GM18499 (cell line): Measurements from ENCODE around the gene IMMP2L.
A peak's percentile ranks its signal among the peaks of the same experiment; 100 is the strongest.

Source experiments
- ATAC-seq: cut with Tn5 transposase; IDR thresholded peaks from one replicate; pipeline ENCODE4 v1.9.1; 2021; ENCODE audit warnings: moderate number of reproducible peaks; ENCODE audit not compliant: insufficient read depth, unreplicated experiment

Gene IMMP2L

DNA sequence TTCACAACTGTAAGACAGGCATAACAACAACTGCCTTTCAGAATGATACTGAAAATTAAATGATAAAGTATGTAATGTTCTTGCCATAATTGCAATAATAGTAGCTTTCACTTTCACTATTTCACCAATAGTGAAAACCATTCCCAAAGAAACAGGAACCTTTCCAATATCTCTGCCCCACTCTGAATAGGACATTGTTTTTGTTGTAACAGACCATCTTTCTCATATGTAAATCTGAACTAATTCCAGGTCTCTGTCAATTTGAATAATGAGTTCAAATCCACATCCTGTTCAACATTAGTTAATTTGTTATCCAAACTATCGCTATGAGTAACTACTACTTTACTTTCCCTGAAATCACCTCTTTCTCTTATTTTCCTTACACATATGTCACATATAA, 323.4 kb downstream of the IMMP2L start:
- no peak for ATAC-seq

DNA sequence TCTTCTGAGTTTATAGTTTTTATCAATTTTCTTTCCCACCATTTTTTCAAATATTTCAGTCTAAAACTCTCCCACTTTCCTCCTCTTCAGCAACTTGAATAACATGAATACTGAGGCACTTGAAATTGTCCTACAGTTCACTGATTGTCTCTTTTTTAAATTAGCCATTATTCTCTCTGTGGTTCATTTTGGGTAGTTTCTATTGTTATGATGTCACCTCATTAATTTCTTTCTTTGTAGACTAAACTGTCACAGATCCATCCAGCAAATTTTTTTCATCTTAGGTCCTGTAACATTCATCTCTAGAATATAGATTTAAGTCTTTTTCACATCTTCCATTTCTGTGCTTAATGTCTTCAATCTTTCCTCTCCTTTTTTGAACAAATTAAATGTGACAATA, 326.6 kb downstream of the IMMP2L start:
- no peak for ATAC-seq

DNA sequence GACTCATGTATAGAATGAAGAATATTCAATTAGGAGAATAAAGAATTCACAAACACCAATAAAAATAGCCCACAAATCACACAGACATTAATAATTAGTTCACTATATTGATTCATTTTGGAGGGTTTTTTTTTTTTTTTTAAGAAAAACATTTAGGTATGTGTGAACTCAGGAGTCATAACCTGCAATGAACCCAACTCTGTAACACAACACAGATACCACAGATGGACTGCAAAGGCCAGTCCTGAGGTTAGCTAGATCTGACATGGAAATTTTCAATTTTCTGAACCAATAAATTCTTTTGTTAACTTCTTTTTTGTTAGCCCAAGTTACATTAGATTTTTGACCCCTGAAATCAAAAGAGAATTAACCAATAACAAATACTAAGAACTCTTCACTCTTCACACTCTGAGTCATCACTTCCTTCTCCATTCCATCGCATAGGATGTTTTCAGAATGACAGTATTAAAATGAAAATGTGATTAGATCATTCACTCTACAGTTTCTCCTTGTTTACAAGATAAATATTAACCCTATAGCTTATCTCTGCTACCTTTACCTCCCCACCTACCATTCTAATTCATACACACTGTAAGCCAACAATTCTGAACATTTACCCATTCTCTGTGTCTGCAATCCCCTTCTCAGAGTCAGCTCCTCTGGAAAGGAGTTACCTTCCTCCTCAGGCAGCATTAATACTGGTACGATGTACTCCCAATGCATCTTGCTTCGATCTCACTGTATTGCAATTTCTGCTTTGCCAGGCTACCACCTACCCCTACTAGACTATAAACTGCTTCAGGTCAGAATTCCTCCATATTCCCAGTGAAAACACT, 329.8 kb downstream of the IMMP2L start:
- ATAC-seq: peak; percentile 68

DNA sequence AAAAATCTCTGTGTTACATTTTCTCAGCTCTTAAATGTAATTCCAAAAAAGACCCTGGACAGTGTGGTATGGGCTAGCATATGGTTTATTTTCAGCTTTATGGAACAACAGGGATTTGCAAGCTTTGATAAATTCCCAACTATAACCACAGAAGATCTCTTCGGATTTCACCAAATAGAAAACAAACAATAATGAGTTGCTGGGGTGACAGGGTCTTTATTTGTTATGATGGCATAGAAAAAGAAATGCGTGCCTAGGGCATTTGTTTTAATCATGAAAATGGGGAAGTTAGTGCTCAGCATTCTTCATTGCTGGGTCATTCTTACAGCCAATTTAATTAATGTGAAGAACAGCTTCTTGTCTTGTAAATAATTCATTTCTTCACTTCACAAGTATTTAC, 332.4 kb downstream of the IMMP2L start:
- ATAC-seq: no peak

DNA sequence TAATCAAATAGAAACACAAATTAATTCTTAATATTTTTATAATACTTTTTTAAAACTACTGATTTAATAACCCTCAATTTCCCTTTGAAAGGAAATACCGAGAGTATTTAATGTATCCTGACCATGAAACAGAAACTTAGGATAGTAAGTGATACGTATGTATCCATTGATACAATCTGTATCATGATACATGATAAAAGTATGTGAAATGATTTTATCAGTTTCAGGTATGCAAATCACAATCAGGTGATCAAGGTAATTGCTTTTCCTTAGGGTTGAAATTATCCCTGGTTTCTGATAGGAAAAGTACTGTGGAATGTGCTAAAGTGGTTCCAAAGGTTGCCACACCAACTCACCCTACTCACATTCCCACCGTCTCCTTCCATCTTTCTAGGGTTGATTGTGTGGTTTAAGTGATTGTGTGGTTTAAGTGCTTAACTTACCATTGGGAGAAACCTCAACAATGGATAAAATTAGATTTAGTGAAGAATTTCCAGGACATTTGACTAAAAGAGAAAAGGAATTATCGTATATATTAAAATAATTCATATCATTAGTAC, 333.0 kb downstream of the IMMP2L start:
- ATAC-seq: no peak

DNA sequence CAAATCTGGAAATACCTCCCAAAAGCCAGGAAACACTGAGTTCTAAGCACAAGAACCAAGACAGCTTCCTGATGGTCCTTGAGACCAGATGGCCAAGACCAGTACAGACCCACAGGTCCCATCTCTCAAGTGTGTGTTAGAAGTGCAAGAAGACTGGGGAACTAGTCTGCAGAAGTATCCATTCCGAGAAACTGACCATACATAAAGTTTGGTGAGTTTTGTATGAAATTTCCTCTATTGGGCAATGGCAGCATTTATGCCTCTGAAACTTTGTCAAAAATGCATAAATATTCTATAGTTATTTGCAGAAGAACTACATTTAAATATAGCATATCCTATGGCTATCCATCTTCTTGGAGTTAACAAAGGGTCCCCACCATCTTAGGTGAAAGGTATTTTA, 333.9 kb downstream of the IMMP2L start:
- ATAC-seq: no peak

DNA sequence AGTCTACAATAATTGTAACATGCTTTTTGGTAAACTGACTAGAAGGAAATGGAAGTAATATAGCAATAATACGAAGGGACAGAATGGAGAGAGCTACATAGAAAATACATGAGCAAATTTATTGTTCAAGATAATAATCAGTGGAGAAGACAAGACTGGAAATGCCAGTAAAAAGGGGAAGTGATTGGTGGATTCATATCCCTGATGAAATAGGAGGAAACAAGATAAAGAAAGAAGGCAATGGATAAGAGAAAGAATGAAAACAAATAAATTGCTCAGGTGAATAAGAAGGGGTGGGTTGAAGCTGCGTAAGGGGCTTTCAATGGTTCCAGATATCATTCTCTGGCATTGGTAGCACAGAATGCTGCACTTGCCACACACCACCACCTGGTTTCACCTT, 335.5 kb downstream of the IMMP2L start:
- no peak for ATAC-seq

DNA sequence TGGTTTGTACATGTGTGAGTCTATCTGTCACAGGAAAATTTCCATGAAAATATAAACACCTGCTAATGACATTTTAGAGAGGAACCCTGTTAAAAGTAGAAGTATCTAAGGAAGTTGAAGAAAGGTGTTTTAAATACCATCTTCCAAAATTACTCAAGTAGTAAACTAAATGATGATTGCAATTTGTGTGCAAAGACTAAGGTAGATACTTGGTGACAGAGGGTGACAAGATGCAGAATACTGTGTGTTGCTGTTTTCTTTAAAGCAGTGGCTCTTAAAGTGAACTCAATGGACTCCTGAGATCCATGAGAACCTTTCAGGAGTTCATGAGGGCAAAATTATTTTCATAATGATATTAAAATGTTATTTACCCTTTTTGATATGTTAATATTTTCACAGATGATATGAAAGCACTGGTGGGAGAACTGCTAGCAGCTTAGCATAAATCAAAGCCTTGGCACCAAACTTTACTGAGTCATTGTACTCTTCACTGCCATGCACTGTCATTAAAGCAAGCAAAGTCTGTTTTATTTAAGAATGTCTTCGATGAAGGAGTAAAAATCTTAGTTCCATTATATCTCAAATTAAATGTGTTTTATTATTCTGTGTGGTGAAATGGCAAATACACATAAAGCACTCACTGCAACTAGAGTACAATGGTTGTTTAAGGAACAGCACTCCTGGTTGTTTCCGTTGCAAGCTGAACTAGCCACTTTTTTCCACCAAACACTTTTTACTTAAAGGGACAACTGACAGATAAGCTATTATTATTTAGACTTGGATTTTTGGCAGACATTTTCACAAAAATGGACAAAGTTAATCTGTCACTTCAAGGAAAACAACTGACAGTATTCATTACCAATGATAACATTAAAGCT, 337.7 kb downstream of the IMMP2L start:
- ATAC-seq: no peak

DNA sequence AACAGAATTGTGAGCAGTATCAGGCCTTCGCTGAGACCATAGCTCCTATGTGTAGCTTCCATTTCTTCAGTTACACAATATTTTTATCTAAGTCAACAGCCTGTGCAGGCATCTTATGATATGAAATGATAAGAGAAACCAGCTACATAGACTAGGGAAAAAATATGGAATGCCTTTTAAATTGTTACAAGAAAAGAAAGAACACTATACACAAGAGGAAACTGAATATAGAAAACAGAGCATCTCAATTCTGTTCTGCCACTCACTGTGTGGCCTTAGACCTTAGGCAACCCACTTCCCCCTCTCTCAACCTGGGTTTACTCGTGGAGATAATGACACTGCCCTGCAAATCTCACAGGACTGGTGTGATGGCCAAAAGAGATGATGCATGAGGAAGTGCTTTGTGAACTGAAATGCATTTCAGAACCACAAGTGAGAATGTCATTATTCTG, 338.5 kb downstream of the IMMP2L start:
- no peak for ATAC-seq

DNA sequence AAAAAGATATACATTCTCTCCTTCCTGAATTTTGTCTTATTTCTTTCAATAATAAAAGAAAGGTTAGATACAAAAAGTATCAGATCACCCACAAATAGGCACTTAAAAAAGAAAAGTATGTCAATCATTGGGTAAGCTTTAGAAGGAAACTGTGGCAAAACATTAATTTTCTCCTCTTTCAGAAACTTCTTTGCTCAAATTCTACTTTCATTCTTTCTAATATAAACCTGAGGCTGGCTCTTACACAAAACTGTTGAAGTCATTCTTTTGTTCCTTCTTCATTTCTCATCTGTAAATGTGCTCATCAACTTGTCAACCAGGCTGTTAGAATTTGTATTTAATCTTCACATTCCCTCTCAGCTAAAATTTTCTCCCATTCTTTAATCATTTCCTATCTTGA, 346.7 kb downstream of the IMMP2L start:
- ATAC-seq: no peak

DNA sequence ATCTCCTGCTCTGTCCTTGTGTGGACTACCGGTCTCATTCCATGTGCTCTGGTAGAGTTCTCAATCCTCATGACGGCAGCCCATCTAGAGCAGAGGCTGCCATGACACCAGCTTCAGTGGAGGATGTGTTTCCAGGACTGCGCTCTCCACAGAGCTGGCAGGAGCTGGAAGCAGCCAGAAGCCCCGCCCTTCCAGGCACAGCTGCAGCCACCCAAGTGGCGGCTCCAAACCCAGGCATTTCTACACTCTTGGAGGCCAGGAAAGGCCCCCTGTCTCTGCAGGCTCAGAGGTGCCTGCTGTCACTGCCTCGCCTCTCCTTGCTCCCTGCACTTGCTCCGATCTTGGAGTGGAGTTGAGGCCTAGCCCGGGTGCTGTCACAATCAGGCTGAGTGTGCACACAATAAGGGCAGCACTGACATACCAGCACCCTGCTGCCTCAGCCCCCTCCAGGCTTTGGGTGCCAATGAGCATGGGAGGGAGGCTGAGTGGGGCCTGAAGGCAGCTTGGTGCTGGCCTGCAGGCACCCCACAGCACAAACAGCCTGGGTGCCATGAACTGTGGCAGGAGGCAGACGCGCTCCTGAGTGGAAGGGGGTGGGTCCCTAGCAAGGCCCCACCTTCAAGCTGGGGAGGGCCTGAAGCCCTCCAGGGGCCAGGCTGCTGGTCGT, 349.3 kb downstream of the IMMP2L start:
- no peak for ATAC-seq

DNA sequence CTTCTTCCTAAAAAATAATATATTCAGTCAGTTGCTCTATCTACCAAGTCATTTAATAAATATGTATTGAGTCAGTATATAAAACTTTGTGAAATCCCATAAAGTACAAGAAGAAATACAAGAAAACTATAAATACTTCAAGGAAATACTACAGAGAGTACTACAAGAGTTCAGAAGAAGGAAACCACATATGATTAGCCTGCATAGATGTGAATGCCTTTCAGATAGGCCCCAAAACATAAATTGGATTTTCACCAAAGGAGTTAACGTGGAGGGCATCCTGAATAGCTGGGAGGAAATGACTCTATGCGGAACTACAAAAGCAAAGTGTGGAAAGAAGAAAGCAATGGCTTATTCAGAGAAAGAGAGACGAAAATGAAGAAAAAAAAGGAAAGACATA, 351.3 kb downstream of the IMMP2L start:
- no peak for ATAC-seq

DNA sequence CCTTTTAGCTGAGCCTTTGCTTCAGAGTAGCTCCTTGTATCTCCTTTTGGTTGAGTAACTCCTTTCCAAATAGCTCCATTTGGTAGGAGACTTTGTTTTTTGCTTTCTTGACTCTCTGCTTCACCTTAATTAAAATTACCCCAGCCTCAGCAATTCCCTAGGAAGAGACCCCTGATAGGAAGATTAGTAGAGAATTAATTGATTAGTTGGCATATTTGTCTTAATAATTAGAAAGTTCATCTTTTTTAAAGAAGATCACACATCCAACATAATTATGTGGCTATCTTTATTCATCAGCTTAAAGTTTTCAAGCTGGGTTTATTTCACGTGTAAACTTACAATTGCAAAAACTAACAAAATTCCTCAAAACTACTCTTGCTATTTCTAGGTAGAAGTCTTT, 352.2 kb downstream of the IMMP2L start:
- no peak for ATAC-seq

DNA sequence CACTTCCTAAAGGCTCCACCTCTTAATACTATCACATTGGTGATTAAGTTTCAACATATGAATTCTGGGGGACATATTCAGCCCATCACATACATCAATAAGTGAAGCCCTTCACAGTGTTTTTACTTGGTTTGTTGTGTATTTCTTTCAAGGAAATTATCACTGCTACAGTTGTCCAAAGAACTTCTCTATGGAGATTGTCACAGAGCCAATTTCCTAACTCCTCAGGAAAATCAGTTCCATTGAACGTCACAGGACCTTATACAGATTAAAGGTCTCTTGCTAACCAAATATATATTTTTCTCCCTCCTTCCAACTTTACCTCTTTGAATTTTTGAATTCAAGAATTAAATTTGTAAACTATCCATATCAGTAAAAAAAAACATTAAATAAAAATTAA, 357.0 kb downstream of the IMMP2L start:
- no peak for ATAC-seq

DNA sequence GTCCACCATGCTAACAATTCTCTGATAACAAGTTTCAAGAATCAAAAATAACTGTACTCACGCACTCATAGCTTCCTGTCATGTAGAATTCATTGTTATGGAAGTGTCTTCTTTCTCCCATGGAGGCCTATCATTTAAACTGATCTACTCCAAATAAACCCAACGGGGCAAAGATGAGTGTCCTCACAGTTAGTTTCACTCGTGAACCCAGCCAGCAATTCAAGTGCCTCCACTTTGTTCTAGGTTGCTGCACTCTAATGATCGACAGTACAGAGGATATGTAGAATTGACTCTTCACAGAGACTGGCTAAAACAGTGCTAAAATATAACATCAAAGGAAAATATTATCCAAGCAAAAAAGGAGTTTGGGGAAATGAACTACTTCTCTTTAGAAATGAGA, 360.0 kb downstream of the IMMP2L start:
- ATAC-seq: no peak

DNA sequence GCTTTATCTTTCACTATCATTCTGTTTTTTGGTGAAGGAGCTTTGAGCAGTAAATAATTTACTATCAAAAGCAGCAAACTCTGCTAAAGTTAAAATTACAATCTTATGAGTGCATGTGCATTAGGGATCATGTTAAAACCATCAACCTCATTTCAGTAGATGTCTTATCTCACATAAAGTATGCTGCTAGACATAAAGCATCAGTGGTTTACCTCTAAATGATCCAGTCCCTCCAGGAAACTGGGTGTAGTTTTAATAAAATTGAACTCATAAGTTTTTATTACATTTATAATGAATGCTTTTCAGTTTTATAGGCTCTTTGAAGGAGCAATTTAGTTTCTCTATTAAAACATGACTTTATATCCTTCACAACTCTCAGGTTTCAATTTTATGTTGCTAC, 362.6 kb downstream of the IMMP2L start:
- ATAC-seq: no peak

DNA sequence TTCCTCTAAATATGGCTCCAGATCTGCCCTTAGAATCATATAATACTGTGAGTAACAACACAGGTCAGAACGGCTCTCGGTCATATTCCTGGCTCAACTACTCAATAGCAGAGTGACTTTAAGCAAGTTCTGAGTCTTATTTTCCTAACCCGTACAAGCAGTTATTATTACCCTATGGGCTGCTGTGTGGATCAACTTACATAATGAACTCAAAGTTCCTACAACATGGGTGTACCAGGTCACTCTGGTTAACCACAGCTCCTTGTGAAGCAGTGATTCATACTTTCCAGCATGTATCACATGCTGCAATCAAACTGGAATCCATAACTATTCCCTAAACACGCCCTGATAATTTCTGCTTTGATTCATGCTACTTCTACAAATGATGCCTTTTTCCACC, 364.0 kb downstream of the IMMP2L start:
- ATAC-seq: no peak

DNA sequence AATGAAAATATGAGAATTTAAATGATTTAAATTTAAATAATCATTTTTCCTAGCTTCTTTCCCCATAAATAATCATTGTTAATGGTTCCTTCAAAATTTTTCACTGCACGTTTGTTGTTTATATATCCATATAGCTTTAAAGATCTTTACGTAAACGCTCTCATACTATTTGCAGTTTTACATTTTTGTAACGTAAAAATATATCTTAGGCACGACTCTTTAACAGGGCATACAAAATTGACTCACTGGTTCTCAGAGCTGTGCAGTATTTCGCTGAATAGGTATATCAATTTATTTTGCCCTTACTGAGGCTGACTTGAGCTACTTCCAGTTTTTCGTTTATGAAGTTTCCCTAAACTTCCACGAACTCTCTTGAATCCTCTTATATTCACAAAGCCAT, 365.6 kb downstream of the IMMP2L start:
- no peak for ATAC-seq

DNA sequence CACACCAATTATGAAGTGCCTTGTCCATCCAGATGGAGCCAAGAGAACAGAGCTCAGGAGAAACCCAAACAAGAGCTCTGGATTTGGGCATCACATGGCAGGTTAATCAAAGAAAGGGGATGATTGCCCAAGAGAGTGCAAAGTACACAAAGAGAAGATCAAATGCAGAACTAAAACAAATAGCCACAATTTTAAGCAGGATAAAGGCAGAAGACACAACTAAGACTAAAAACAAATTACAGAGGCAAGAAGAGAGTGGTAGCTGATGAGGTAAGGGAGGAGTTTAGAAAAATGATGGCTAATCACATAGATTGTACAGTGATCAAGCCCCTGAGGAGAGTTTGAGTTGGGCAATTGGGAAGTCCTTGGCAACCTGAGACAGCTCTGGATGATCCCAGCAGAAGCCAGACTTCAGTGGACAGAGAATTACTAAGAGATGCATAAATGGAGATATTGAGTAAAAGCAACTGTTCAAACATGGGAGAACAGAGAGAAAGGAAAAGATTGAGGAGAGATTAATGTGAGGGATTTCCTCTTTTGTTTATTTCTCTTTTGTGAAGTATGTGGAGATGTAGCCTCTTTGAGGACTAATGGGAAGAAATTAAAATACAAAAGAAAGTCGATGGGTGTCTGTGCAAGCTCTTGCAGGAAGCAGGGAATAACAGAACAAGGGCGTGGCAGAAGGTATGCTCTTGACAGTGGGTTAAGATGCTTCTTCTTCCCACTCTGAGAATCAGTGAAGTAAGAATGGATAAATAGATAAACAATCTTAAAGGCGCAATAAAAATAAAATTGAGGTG, 369.5 kb downstream of the IMMP2L start:
- no peak for ATAC-seq

DNA sequence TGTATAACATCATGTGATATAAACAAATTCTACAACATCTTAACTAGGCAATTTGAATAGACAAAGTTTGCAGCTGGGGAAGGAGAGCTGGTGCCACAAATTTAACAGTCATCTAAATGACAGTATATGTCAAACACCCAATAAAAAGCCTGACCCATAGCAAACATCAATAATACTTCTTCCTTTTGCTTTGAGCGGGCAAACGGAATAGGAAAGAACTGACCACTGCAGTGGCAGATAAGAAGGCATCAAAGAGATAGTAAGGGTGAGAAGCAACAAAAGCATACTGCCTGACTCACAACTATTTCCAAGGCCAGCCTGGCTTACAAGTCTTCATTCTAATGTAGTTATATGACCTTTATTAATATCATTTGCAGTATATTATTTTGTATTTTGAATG, 371.5 kb downstream of the IMMP2L start:
- no peak for ATAC-seq
